Epidermal melanocyte (primary cell): Measurements from ENCODE around the gene SHANK3.
"Not testable (repeated sequence)": the region's sequence is repeated elsewhere in the genome, so short reads cannot be mapped to it uniquely, and the experiment has no call there.

Experiments used
- DNase-seq: peaks from one replicate; pipeline ENCODE4 v3.0.0; 2011; ENCODE audit warnings: low spot score; ENCODE audit not compliant: insufficient read length

The SHANK3 gene

GRCh38 chr22:50672471-50673230 lies at the start of gene SHANK3:
TSS of gene SHANK3 (plus strand) at chr22:50672823.
- no peak for DNase-seq

GRCh38 chr22:50624347-50625130 lies 48.1 kb upstream of the SHANK3 start:
- DNase-seq, result no peak

GRCh38 chr22:50625131-50625567 lies 47.5 kb upstream of the SHANK3 start:
- DNase-seq, result no peak

GRCh38 chr22:50625568-50626313 lies 46.9 kb upstream of the SHANK3 start:
- no peak for DNase-seq

GRCh38 chr22:50626314-50626849 lies 46.2 kb upstream of the SHANK3 start:
- no peak for DNase-seq

GRCh38 chr22:50626850-50627641 lies 45.6 kb upstream of the SHANK3 start:
- no peak for DNase-seq

- no peak for DNase-seq
These were observed 44.7 kb upstream of the SHANK3 start, which contains the start of gene ARSA for GRCh38 chr22:50627642-50628542. TSS of gene ARSA (minus strand) at chr22:50628152. CDS start at chr22:50627779, 373 bp downstream.

- no peak for DNase-seq
These were observed 44.0 kb upstream of the SHANK3 start for GRCh38 chr22:50628543-50629134.

GRCh38 chr22:50630376-50630775 lies 42.2 kb upstream of the SHANK3 start:
- no peak for DNase-seq

GRCh38 chr22:50633086-50633485 lies 39.5 kb upstream of the SHANK3 start:
- no peak for DNase-seq

- no peak for DNase-seq
These were observed 38.9 kb upstream of the SHANK3 start for GRCh38 chr22:50633771-50634170.

GRCh38 chr22:50635591-50635990 lies 37.0 kb upstream of the SHANK3 start:
- DNase-seq, result no peak

GRCh38 chr22:50640296-50640695 lies 32.3 kb upstream of the SHANK3 start:
- DNase-seq, result not testable (repeated sequence)

GRCh38 chr22:50640857-50641647 lies 31.6 kb upstream of the SHANK3 start:
- no peak for DNase-seq

GRCh38 chr22:50641696-50642607 lies 30.7 kb upstream of the SHANK3 start:
- no peak for DNase-seq

- DNase-seq, result not testable (repeated sequence)
These were observed 29.4 kb upstream of the SHANK3 start for GRCh38 chr22:50643021-50643820.

GRCh38 chr22:50643821-50644101 lies 28.9 kb upstream of the SHANK3 start:
- not testable (repeated sequence) for DNase-seq
